NCI-H1092 treated with DMSO at 0.1 percent for 48 hours (cell line): ENCODE results near the gene EPHA1.

ENCODE experiments used
- DNase-seq: peaks from one replicate; lab custom pipeline; 2025; lab: John Stamatoyannopoulos, UW

The EPHA1 gene

GRCh38 chr7:143408686-143409561, at the start of gene EPHA1:
Gene EPHA1 (minus strand): TSS chr7:143408856. CDS start chr7:143408805, 51 bp downstream.
- DNase-seq: no peak

GRCh38 chr7:143458263-143458662, 49.6 kb upstream of the EPHA1 start:
- no peak for DNase-seq

GRCh38 chr7:143456992-143457793, 48.5 kb upstream of the EPHA1 start:
- DNase-seq: no peak

GRCh38 chr7:143455942-143456341, 47.3 kb upstream of the EPHA1 start:
- DNase-seq: no peak

GRCh38 chr7:143455491-143455890, 46.8 kb upstream of the EPHA1 start:
- DNase-seq: no peak

GRCh38 chr7:143454091-143454680, 45.5 kb upstream of the EPHA1 start:
- DNase-seq: no peak

- DNase-seq: no peak
These were observed 43.8 kb upstream of the EPHA1 start for GRCh38 chr7:143452495-143452894.

GRCh38 chr7:143451746-143452145, 43.1 kb upstream of the EPHA1 start:
- DNase-seq: no peak

- DNase-seq: no peak
These were observed 42.5 kb upstream of the EPHA1 start for GRCh38 chr7:143451122-143451521.

- no peak for DNase-seq
These were observed 41.1 kb upstream of the EPHA1 start for GRCh38 chr7:143449793-143450192.

- DNase-seq: no peak
These were observed 39.8 kb upstream of the EPHA1 start for GRCh38 chr7:143448429-143448828.

- no peak for DNase-seq
These were observed 38.8 kb upstream of the EPHA1 start for GRCh38 chr7:143447466-143447865.

GRCh38 chr7:143444785-143445184, 36.1 kb upstream of the EPHA1 start:
- no peak for DNase-seq

GRCh38 chr7:143444063-143444782, 35.6 kb upstream of the EPHA1 start:
- no peak for DNase-seq

GRCh38 chr7:143443153-143443552, 34.5 kb upstream of the EPHA1 start, which contains the start of gene TAS2R60:
Gene TAS2R60 (plus strand): TSS chr7:143443453. CDS start chr7:143443453, 0 bp downstream.
- DNase-seq: no peak

GRCh38 chr7:143439866-143440265, 31.2 kb upstream of the EPHA1 start:
- DNase-seq: no peak

GRCh38 chr7:143437578-143437977, 28.9 kb upstream of the EPHA1 start:
- no peak for DNase-seq

- DNase-seq: no peak
These were observed 27.8 kb upstream of the EPHA1 start for GRCh38 chr7:143436325-143436946.

GRCh38 chr7:143435266-143435665, 26.6 kb upstream of the EPHA1 start:
- DNase-seq: no peak

- no peak for DNase-seq
These were observed 26.0 kb upstream of the EPHA1 start for GRCh38 chr7:143434660-143435059.

GRCh38 chr7:143433759-143434158, 25.1 kb upstream of the EPHA1 start:
- no peak for DNase-seq
